Brain microvascular endothelial cell (primary cell): ENCODE measurements around the gene EFHC2.

ENCODE experiments used
- DNase-seq: peaks from one replicate; pipeline ENCODE4 v3.0.0-alpha.2; 2020
- H3K27ac ChIP-seq: fragments of 250-450 bp; sonication (Bioruptor Pico); 2 replicates; pipeline ENCODE4 v1.5.1; 2020; ENCODE audit warnings: mild to moderate bottlenecking, moderate library complexity
- H3K27me3 ChIP-seq: fragments of 250-450 bp; sonication (Bioruptor Pico); replicated peaks from 2 replicates; pipeline ENCODE4 v1.5.1; 2020; ENCODE audit warnings: mild to moderate bottlenecking
- H3K36me3 ChIP-seq: fragments of 250-450 bp; sonication (Bioruptor Pico); replicated peaks from 2 replicates; pipeline ENCODE4 v1.5.1; 2020; ENCODE audit warnings: mild to moderate bottlenecking
- H3K4me3 ChIP-seq: 2 replicates; pipeline ENCODE4 v1.5.1; 2011; ENCODE audit warnings: low read depth, mild to moderate bottlenecking, control low read depth, low read length, moderate library complexity
- CTCF ChIP-seq: IDR thresholded peaks from 2 replicates; pipeline ENCODE4 v1.5.1; 2011; ENCODE audit warnings: low read depth, mild to moderate bottlenecking, moderate library complexity, low read length, control low read depth, inconsistent platforms; ENCODE audit errors: missing control alignments
- in situ Hi-C: cut with HindIII; loops from 2 replicates; pipeline ENCODE4 v1.10.0; 2017; ENCODE audit warnings: low sequenced_read_pairs, low pct_ligation_motif_present

Gene EFHC2

GRCh38 chrX:44183329-44183728 lies 160.1 kb downstream of the EFHC2 start:
- H3K27me3 ChIP-seq = no peaks in the 10 kb centered on the region
- in situ Hi-C loops = no loop called here
- DNase-seq = no peak
- no peak for TF ChIP-seq CTCF
- H3K4me3 ChIP-seq = no peak overlapping the region
- H3K36me3 ChIP-seq = no peaks in the 10 kb centered on the region
- no peak overlapping the region for H3K27ac ChIP-seq

- no peaks in the 10 kb centered on the region for H3K27me3 ChIP-seq
- no peak for TF ChIP-seq CTCF
- DNase-seq = no peak
- H3K4me3 ChIP-seq = no peak overlapping the region
- in situ Hi-C loops = no loop called here
- no peak overlapping the region for H3K27ac ChIP-seq
- H3K36me3 ChIP-seq = no peaks in the 10 kb centered on the region
Measured at GRCh38 chrX:44178274-44179053, 165.0 kb downstream of the EFHC2 start.

- no peak overlapping the region for H3K27ac ChIP-seq
- H3K27me3 ChIP-seq = no peaks in the 10 kb centered on the region
- H3K36me3 ChIP-seq = no peaks in the 10 kb centered on the region
- no peak for DNase-seq
- TF ChIP-seq CTCF = no peak
- in situ Hi-C loops = no loop called here
- H3K4me3 ChIP-seq = no peak overlapping the region
Measured at GRCh38 chrX:44175455-44175854, 168.0 kb downstream of the EFHC2 start.

- no peak overlapping the region for H3K4me3 ChIP-seq
- H3K27ac ChIP-seq = no peak overlapping the region
- H3K36me3 ChIP-seq = no peaks in the 10 kb centered on the region
- H3K27me3 ChIP-seq = no peaks in the 10 kb centered on the region
- no peak for TF ChIP-seq CTCF
- in situ Hi-C loops = no loop called here
- DNase-seq = no peak
Measured at GRCh38 chrX:44174061-44174460, 169.4 kb downstream of the EFHC2 start.

- H3K4me3 ChIP-seq = no peak overlapping the region
- no peaks in the 10 kb centered on the region for H3K36me3 ChIP-seq
- no peaks in the 10 kb centered on the region for H3K27me3 ChIP-seq
- H3K27ac ChIP-seq = no peak overlapping the region
- in situ Hi-C loops = no loop called here
- DNase-seq = no peak
- no peak for TF ChIP-seq CTCF
Measured at GRCh38 chrX:44173219-44173618, 170.3 kb downstream of the EFHC2 start.

GRCh38 chrX:44167116-44167515 lies 176.4 kb downstream of the EFHC2 start:
- Histone ChIP-seq H3K27me3 (no peaks in the 10 kb centered on the region), H3K36me3 (no peaks in the 10 kb centered on the region), H3K4me3 (no peak overlapping the region), H3K27ac (no peak overlapping the region)
- no peak for TF ChIP-seq CTCF
- no peak for DNase-seq
- in situ Hi-C loops = no loop called here
